ENCODE results near the gene RHBDD2.

DNA sequence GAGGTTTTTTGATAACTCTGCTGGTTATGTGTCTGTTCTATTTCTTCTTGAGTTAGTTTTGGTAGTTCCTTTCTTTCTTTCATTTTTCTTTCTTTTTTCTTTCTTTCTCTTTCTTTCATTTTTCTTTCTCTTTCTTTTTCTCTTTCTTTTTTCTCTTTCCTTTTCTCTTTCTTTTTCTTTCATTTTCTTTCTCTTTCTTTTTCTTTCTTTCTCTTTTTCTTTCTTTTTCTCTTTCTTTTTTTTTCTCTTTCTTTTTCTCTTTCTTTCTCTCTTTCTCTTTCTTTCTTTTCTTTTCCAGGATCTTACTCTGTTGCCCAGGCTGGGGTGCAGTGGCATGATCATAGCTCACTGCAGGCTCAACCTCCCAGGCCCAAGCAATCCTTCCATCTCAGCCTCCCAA, 20.4 kb upstream of the RHBDD2 start:
- TF ChIP-seq POLR2AphosphoS5 (IDR thresholded peaks at IDR 0.05), result no peak
- TF ChIP-seq, protein P1, sequence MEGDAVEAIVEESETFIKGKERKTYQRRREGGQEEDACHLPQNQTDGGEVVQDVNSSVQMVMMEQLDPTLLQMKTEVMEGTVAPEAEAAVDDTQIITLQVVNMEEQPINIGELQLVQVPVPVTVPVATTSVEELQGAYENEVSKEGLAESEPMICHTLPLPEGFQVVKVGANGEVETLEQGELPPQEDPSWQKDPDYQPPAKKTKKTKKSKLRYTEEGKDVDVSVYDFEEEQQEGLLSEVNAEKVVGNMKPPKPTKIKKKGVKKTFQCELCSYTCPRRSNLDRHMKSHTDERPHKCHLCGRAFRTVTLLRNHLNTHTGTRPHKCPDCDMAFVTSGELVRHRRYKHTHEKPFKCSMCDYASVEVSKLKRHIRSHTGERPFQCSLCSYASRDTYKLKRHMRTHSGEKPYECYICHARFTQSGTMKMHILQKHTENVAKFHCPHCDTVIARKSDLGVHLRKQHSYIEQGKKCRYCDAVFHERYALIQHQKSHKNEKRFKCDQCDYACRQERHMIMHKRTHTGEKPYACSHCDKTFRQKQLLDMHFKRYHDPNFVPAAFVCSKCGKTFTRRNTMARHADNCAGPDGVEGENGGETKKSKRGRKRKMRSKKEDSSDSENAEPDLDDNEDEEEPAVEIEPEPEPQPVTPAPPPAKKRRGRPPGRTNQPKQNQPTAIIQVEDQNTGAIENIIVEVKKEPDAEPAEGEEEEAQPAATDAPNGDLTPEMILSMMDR (IDR thresholded peaks at IDR 0.05; ENCODE audit: poor library complexity, severe bottlenecking), result no peak
- TF ChIP-seq, protein P2, sequence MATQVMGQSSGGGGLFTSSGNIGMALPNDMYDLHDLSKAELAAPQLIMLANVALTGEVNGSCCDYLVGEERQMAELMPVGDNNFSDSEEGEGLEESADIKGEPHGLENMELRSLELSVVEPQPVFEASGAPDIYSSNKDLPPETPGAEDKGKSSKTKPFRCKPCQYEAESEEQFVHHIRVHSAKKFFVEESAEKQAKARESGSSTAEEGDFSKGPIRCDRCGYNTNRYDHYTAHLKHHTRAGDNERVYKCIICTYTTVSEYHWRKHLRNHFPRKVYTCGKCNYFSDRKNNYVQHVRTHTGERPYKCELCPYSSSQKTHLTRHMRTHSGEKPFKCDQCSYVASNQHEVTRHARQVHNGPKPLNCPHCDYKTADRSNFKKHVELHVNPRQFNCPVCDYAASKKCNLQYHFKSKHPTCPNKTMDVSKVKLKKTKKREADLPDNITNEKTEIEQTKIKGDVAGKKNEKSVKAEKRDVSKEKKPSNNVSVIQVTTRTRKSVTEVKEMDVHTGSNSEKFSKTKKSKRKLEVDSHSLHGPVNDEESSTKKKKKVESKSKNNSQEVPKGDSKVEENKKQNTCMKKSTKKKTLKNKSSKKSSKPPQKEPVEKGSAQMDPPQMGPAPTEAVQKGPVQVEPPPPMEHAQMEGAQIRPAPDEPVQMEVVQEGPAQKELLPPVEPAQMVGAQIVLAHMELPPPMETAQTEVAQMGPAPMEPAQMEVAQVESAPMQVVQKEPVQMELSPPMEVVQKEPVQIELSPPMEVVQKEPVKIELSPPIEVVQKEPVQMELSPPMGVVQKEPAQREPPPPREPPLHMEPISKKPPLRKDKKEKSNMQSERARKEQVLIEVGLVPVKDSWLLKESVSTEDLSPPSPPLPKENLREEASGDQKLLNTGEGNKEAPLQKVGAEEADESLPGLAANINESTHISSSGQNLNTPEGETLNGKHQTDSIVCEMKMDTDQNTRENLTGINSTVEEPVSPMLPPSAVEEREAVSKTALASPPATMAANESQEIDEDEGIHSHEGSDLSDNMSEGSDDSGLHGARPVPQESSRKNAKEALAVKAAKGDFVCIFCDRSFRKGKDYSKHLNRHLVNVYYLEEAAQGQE (IDR thresholded peaks at IDR 0.05; ENCODE audit: borderline replicate concordance), result no peak
- TF ChIP-seq EP300 (conservative IDR thresholded peaks at IDR 0.05; ENCODE audit: poor library complexity, severe bottlenecking), result no peak
